ENCODE data around the gene CLEC4G. TPM values are rescaled to one million over a fixed set of nuclear protein-coding genes. Genes with fewer than 3 reads are reported as not detected.

Gene CLEC4G, protein sequence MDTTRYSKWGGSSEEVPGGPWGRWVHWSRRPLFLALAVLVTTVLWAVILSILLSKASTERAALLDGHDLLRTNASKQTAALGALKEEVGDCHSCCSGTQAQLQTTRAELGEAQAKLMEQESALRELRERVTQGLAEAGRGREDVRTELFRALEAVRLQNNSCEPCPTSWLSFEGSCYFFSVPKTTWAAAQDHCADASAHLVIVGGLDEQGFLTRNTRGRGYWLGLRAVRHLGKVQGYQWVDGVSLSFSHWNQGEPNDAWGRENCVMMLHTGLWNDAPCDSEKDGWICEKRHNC
- 0.55 and 0.78 TPM in 2 replicates for total RNA-seq

DNA sequence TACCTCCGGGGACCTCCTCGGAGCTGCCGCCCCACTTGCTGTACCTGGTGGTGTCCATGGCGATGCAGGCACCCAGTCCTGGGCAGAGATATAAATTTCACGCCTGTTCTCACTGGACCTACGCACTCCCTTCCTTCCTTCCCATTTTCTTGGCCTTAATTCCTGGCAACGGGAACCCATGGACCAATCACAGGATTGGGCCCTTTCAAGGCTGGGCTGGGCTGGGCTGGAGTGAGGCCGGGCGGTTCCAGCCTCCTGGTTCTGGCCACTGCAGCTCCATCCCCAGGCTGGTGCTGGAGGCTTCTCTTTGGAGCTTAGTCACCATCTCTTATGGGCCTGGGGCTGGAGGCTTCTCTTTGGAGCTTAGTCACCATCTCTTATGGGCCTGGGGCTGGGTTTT is at the start of gene CLEC4G:
CLEC4G (minus strand) TSS at position 66 of the 400 bp plus-strand sequence; CDS start at position 58, 8 bp downstream.
- Mint-ChIP-seq H3K4me3 (no peak within 1 kb of the TSS), H3K27me3 (peaks cover 28% of the 10 kb centered on the region), H3K4me1 (peaks cover 38% of the 10 kb centered on the region), H3K9me3 (no peaks in the 10 kb centered on the region), H3K36me3 (ENCODE audit: low read depth) (no peaks in the 10 kb centered on the region), H3K27ac (no peak within 1 kb of the TSS)
- ATAC-seq (ENCODE audit: low read depth) (no peak), DNase-seq (no peak)
- intact Hi-C loops (cut with micrococcal nuclease), result no loop called here
- CTCF ChIA-PET, result no interaction called here
- TF ChIP-seq, protein P1, sequence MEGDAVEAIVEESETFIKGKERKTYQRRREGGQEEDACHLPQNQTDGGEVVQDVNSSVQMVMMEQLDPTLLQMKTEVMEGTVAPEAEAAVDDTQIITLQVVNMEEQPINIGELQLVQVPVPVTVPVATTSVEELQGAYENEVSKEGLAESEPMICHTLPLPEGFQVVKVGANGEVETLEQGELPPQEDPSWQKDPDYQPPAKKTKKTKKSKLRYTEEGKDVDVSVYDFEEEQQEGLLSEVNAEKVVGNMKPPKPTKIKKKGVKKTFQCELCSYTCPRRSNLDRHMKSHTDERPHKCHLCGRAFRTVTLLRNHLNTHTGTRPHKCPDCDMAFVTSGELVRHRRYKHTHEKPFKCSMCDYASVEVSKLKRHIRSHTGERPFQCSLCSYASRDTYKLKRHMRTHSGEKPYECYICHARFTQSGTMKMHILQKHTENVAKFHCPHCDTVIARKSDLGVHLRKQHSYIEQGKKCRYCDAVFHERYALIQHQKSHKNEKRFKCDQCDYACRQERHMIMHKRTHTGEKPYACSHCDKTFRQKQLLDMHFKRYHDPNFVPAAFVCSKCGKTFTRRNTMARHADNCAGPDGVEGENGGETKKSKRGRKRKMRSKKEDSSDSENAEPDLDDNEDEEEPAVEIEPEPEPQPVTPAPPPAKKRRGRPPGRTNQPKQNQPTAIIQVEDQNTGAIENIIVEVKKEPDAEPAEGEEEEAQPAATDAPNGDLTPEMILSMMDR (IDR thresholded peaks at IDR 0.05), result no peak
- POLR2A ChIA-PET, result interaction anchor here (0.9 to 1.4 kb wide), 2 partner anchors 19 to 26 kb away, joined by 3 read pairs; no protein-coding TSS in a partner anchor

DNA sequence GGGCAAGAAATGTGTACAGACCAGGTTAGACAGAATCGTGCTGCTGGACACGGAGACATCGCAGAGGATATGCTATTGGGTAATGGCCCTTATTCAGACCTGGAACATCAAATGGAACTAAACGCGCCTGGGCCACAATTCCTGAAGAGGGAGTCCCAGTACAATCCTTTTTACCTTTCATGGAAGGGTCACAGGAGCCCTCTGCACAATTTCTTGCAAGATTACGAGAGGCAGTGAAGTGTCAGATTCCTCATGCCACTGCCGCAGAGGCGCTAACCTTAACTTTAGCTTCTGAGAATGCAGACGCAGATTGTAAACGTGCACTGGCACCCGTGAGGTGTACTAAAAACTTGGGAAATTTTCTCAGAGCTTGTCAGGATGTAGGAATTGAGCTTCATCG is 49.2 kb upstream of the CLEC4G start:
- POLR2A ChIA-PET, result no interaction called here
- Mint-ChIP-seq H3K27me3 (peaks cover 20% of the 10 kb centered on the region), H3K4me3 (no peak overlapping the region), H3K4me1 (peaks cover 15% of the 10 kb centered on the region), H3K27ac (no peak overlapping the region), H3K9me3 (peaks cover 2% of the 10 kb centered on the region), H3K36me3 (ENCODE audit: low read depth) (no peaks in the 10 kb centered on the region)
- CTCF ChIA-PET, result interaction anchor here (1.5 kb wide), 1 partner anchor 18 kb away, joined by 4 read pairs; no protein-coding TSS in a partner anchor
- intact Hi-C loops (cut with micrococcal nuclease), result no loop called here
- ATAC-seq (ENCODE audit: low read depth) (no peak), DNase-seq (no peak)
- TF ChIP-seq, protein P1 (IDR thresholded peaks at IDR 0.05), result no peak

DNA sequence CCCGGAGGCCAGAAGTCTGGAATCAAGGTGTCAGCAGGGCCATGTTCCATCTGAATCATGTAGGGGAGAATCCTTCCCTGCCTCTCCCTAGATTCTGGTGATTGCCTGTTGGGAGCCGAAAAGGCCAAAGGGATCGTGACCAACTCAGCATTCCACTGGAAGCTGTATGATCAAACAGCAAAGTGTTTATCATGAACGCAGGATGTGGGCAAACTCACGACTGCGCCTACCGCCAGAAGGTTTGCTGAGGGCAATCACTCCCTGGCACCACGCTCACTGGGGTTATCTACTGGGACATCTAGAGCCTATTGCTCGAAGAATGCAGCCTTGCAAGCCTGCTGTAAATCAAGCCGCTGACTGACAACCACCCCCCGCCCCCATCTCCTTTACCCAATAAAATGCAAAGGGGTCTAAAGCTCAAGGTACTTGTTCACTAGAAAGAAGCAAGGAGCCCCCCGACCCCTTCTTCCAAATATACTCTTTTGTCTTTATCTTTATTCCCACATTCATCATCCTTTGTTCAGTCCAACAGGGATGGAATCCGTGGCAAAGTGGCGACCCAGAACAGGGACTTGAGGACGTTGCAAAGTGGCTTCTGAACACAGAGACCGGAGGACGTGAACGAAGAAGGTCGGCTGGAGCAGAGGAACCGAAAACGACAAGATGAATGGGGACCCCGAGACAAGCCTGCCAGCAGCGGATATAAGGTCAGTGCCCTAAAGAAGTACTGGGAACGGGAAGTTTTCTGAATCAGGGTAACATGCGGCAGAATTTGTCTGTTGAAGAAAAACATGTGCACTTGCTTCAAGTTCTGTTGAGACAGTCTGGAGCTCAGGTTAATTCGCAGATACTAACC is 47.9 kb upstream of the CLEC4G start:
- intact Hi-C loops (cut with micrococcal nuclease), result no loop called here
- POLR2A ChIA-PET, result interaction anchor here (0.7 kb wide), 1 partner anchor 28 kb away, joined by 10 read pairs; no protein-coding TSS in a partner anchor
- Mint-ChIP-seq H3K4me1 (peaks cover 15% of the 10 kb centered on the region), H3K4me3 (no peak overlapping the region), H3K9me3 (no peaks in the 10 kb centered on the region), H3K36me3 (ENCODE audit: low read depth) (no peaks in the 10 kb centered on the region), H3K27ac (no peak overlapping the region), H3K27me3 (peaks cover 19% of the 10 kb centered on the region)
- TF ChIP-seq, protein P1 (IDR thresholded peaks at IDR 0.05), result no peak
- no peak for ATAC-seq (ENCODE audit: low read depth)
- DNase-seq, result no peak
- CTCF ChIA-PET, result interaction anchor here (0.6 to 1.4 kb wide), 2 partner anchors 20 to 99 kb away, joined by 3 read pairs; partner anchors contain the start of gene TRAPPC5

DNA sequence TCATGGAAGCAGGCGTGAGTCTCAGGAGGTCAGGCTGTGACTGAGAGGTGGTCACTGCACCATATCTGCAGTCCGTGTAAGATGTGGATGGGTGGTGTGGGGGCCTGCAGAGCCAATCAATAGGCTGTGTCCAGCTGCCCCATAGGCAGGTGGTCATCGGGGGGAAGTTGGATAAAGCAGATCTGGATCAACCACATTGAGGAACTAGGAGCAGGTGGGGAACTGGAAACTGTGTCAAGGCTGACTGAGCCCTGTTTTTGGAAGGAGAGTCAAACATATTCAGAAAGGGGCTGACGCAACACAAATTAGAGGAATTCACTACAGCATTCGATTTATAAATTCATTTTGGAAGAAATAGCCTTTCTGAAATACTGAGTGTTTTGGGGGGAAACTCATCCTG is 46.2 kb upstream of the CLEC4G start:
- no peak overlapping the region for H3K4me3 Mint-ChIP-seq
- no peak overlapping the region for H3K27ac Mint-ChIP-seq
- no peaks in the 10 kb centered on the region for H3K9me3 Mint-ChIP-seq
- intact Hi-C loops (cut with micrococcal nuclease), result no loop called here
- DNase-seq, result no peak
- CTCF ChIA-PET, result interaction anchor here (1.2 kb wide), 1 partner anchor 97 kb away, joined by 4 read pairs; the partner anchor contains the start of gene TRAPPC5
- H3K27me3 Mint-ChIP-seq, result peaks cover 11% of the 10 kb centered on the region
- no peaks in the 10 kb centered on the region for H3K36me3 Mint-ChIP-seq (ENCODE audit: low read depth)
- H3K4me1 Mint-ChIP-seq, result peaks cover 17% of the 10 kb centered on the region
- TF ChIP-seq, protein P1 (IDR thresholded peaks at IDR 0.05), result no peak
- no peak for ATAC-seq (ENCODE audit: low read depth)
- POLR2A ChIA-PET, result interaction anchor here (0.7 kb wide), 2 partner anchors 33 to 74 kb away, joined by 5 to 6 read pairs; no protein-coding TSS in a partner anchor

DNA sequence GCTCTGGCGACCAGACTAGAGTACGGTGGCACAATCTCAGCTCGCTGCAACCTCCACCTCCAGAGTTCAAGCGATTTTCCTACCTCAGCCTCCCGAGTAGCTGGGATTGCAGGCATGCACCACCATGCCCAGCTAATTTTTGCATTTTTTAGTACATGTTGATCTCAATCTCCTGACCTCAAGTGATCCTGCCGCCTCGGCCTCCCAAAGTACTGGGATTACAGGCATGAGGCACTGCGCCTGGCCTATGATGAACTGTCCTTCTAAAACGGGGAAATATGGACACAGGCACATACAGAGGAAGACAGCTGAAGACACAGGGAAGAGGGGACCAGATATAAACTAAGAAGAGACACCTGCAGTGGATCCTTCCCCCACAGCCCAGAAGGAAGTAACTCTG is 43.9 kb upstream of the CLEC4G start:
- H3K4me3 Mint-ChIP-seq, result no peak overlapping the region
- H3K9me3 Mint-ChIP-seq, result no peaks in the 10 kb centered on the region
- peaks cover 27% of the 10 kb centered on the region for H3K4me1 Mint-ChIP-seq
- no peak for DNase-seq
- POLR2A ChIA-PET, result interaction anchor here (0.7 kb wide), 1 partner anchor 46 kb away, joined by 5 read pairs; no protein-coding TSS in a partner anchor
- no peak overlapping the region for H3K27ac Mint-ChIP-seq
- H3K36me3 Mint-ChIP-seq (ENCODE audit: low read depth), result no peaks in the 10 kb centered on the region
- intact Hi-C loops (cut with micrococcal nuclease), result no loop called here
- no peak for ATAC-seq (ENCODE audit: low read depth)
- CTCF ChIA-PET, result no interaction called here
- TF ChIP-seq, protein P1 (IDR thresholded peaks at IDR 0.05), result no peak
- peaks cover 8% of the 10 kb centered on the region for H3K27me3 Mint-ChIP-seq

All from activated B cell treated with CpG ODN at 0.5 μM for 24 hours (primary cell).